Activated naive CD4-positive, alpha-beta T cell treated with anti-CD3 and anti-CD28 coated beads, Interleukin-2, amount 10 ng/mL, durations not matched to agents 7 days and 5 days (primary cell): ENCODE results near the gene CTBP1.

Experiments used
- CTCF ChIA-PET: fragments of 350-600 bp; sonication (Branson Sonifier 250); formaldehyde crosslinking; loops from one replicate; lab custom pipeline; 2021; ENCODE audit warnings: antibody characterized with exemption; lab: Charles Lee
- DNase-seq: peaks from one replicate; pipeline ENCODE4 v3.0.0-alpha.2; 2020
- H3K27ac Mint-ChIP-seq: one replicate; pipeline ENCODE4 v1.8.0; 2021; ENCODE audit warnings: mild to moderate bottlenecking, moderate library complexity, mixed read lengths
- H3K27me3 Mint-ChIP-seq: one replicate; pipeline ENCODE4 v1.8.0; 2021; ENCODE audit warnings: mild to moderate bottlenecking, mixed read lengths
- H3K36me3 Mint-ChIP-seq: one replicate; pipeline ENCODE4 v1.8.0; 2021; ENCODE audit warnings: mixed read lengths
- H3K4me1 Mint-ChIP-seq: one replicate; pipeline ENCODE4 v1.8.0; 2021; ENCODE audit warnings: mixed read lengths
- H3K4me3 Mint-ChIP-seq: one replicate; pipeline ENCODE4 v1.8.0; 2021; ENCODE audit warnings: mild to moderate bottlenecking, moderate library complexity, mixed read lengths
- H3K9me3 Mint-ChIP-seq: one replicate; pipeline ENCODE4 v1.8.0; 2021; ENCODE audit warnings: mixed read lengths

The CTBP1 gene

GRCh38 chr4:1170976-1171310, 78.0 kb downstream of the CTBP1 start:
- H3K4me1 Mint-ChIP-seq, result peaks cover 32% of the 10 kb centered on the region
- no peaks in the 10 kb centered on the region for H3K36me3 Mint-ChIP-seq
- CTCF ChIA-PET, result interaction anchor here (0.8 kb wide), 1 partner anchor 15 kb away, joined by 3 read pairs; no protein-coding TSS in a partner anchor
- H3K27ac Mint-ChIP-seq, result no peak overlapping the region
- peak overlapping the region; percentile 32 for H3K4me3 Mint-ChIP-seq
- H3K9me3 Mint-ChIP-seq, result no peaks in the 10 kb centered on the region
- no peak for DNase-seq
- peaks cover 75% of the 10 kb centered on the region for H3K27me3 Mint-ChIP-seq

- CTCF ChIA-PET, result interaction anchor here (0.8 kb wide), 2 partner anchors 16 to 96 kb away, joined by 3 read pairs; no protein-coding TSS in a partner anchor
- no peak overlapping the region for H3K27ac Mint-ChIP-seq
These were observed 78.6 kb downstream of the CTBP1 start for GRCh38 chr4:1170156-1170975.

GRCh38 chr4:1169691-1170096, 79.2 kb downstream of the CTBP1 start:
- Mint-ChIP-seq H3K36me3 (no peaks in the 10 kb centered on the region), H3K27ac (no peak overlapping the region), H3K27me3 (peaks cover 79% of the 10 kb centered on the region), H3K4me1 (peaks cover 32% of the 10 kb centered on the region), H3K9me3 (no peaks in the 10 kb centered on the region), H3K4me3 (no peak overlapping the region)
- DNase-seq, result no peak
- CTCF ChIA-PET, result interaction anchor here (0.8 kb wide), 1 partner anchor 97 kb away, joined by 3 read pairs; no protein-coding TSS in a partner anchor

More at GRCh38 chr4:1170156-1170975, 78.6 kb downstream of the CTBP1 start:
- Mint-ChIP-seq H3K4me3 (no peak overlapping the region), H3K36me3 (no peaks in the 10 kb centered on the region), H3K9me3 (no peaks in the 10 kb centered on the region), H3K4me1 (peaks cover 32% of the 10 kb centered on the region), H3K27me3 (peaks cover 78% of the 10 kb centered on the region)
- no peak for DNase-seq

- CTCF ChIA-PET, result interaction anchor here (1.0 to 4.0 kb wide), 2 partner anchors 14 to 100 kb away, joined by 3 to 37 read pairs; no protein-coding TSS in a partner anchor
- peaks cover 32% of the 10 kb centered on the region for H3K4me1 Mint-ChIP-seq
- H3K27ac Mint-ChIP-seq, result no peak overlapping the region
- H3K9me3 Mint-ChIP-seq, result no peaks in the 10 kb centered on the region
- DNase-seq, result no peak
- H3K27me3 Mint-ChIP-seq, result peaks cover 81% of the 10 kb centered on the region
- no peaks in the 10 kb centered on the region for H3K36me3 Mint-ChIP-seq
- peak overlapping the region; percentile 25 for H3K4me3 Mint-ChIP-seq
These were observed 79.7 kb downstream of the CTBP1 start for GRCh38 chr4:1169171-1169671.

GRCh38 chr4:1168191-1169101, 80.5 kb downstream of the CTBP1 start:
- Mint-ChIP-seq H3K27ac (no peak overlapping the region), H3K4me3 (peak overlapping the region; percentile 76), H3K36me3 (no peaks in the 10 kb centered on the region), H3K4me1 (peaks cover 35% of the 10 kb centered on the region), H3K27me3 (peaks cover 79% of the 10 kb centered on the region), H3K9me3 (no peaks in the 10 kb centered on the region)
- DNase-seq, result no peak
- CTCF ChIA-PET, result interaction anchor here (1.0 to 4.0 kb wide), 13 partner anchors 15 to 141 kb away, joined by 3 to 37 read pairs (median 8); no protein-coding TSS in a partner anchor

- CTCF ChIA-PET, result interaction anchor here (0.6 to 4.0 kb wide), 19 partner anchors 12 to 142 kb away, joined by 3 to 37 read pairs (median 5); no protein-coding TSS in a partner anchor
- H3K4me3 Mint-ChIP-seq, result peak overlapping the region; percentile 76
- H3K27me3 Mint-ChIP-seq, result peaks cover 76% of the 10 kb centered on the region
- no peaks in the 10 kb centered on the region for H3K9me3 Mint-ChIP-seq
- H3K4me1 Mint-ChIP-seq, result peaks cover 35% of the 10 kb centered on the region
- DNase-seq, result peak; percentile 94
- H3K36me3 Mint-ChIP-seq, result no peaks in the 10 kb centered on the region
- H3K27ac Mint-ChIP-seq, result peak overlapping the region; percentile 73
These were observed 81.5 kb downstream of the CTBP1 start for GRCh38 chr4:1167244-1167949.

- Mint-ChIP-seq H3K4me3 (peak overlapping the region; percentile 76), H3K9me3 (no peaks in the 10 kb centered on the region), H3K27me3 (peaks cover 75% of the 10 kb centered on the region), H3K4me1 (peaks cover 34% of the 10 kb centered on the region), H3K36me3 (no peaks in the 10 kb centered on the region), H3K27ac (peak overlapping the region; percentile 73)
- CTCF ChIA-PET, result interaction anchor here (0.6 to 4.0 kb wide), 17 partner anchors 11 to 125 kb away, joined by 3 to 37 read pairs (median 5); no protein-coding TSS in a partner anchor
- DNase-seq, result no peak
These were observed 82.3 kb downstream of the CTBP1 start for GRCh38 chr4:1166509-1167243.

GRCh38 chr4:1164956-1165545, 83.9 kb downstream of the CTBP1 start:
- CTCF ChIA-PET, result interaction anchor here (0.9 kb wide), 1 partner anchor 34 kb away, joined by 3 read pairs; no protein-coding TSS in a partner anchor
- no peaks in the 10 kb centered on the region for H3K9me3 Mint-ChIP-seq
- no peak overlapping the region for H3K27ac Mint-ChIP-seq
- no peak for DNase-seq
- no peak overlapping the region for H3K4me3 Mint-ChIP-seq
- H3K27me3 Mint-ChIP-seq, result peaks cover 67% of the 10 kb centered on the region
- no peaks in the 10 kb centered on the region for H3K36me3 Mint-ChIP-seq
- peaks cover 25% of the 10 kb centered on the region for H3K4me1 Mint-ChIP-seq

- Mint-ChIP-seq H3K36me3 (no peaks in the 10 kb centered on the region), H3K27me3 (peaks cover 61% of the 10 kb centered on the region), H3K27ac (no peak overlapping the region), H3K4me1 (peaks cover 25% of the 10 kb centered on the region), H3K9me3 (no peaks in the 10 kb centered on the region), H3K4me3 (no peak overlapping the region)
- CTCF ChIA-PET, result interaction anchor here (1.8 to 2.5 kb wide), 2 partner anchors 29 to 33 kb away, joined by 4 to 7 read pairs; no protein-coding TSS in a partner anchor
- no peak for DNase-seq
These were observed 84.5 kb downstream of the CTBP1 start for GRCh38 chr4:1164444-1164843.

- peaks cover 57% of the 10 kb centered on the region for H3K27me3 Mint-ChIP-seq
- H3K27ac Mint-ChIP-seq, result no peak overlapping the region
- DNase-seq, result no peak
- CTCF ChIA-PET, result interaction anchor here (1.8 to 2.5 kb wide), 2 partner anchors 28 to 33 kb away, joined by 4 to 7 read pairs; no protein-coding TSS in a partner anchor
- H3K9me3 Mint-ChIP-seq, result no peaks in the 10 kb centered on the region
- no peak overlapping the region for H3K4me3 Mint-ChIP-seq
- H3K36me3 Mint-ChIP-seq, result no peaks in the 10 kb centered on the region
- H3K4me1 Mint-ChIP-seq, result peaks cover 23% of the 10 kb centered on the region
These were observed 84.9 kb downstream of the CTBP1 start for GRCh38 chr4:1164040-1164439.
